Cardiac fibroblast (primary cell): ENCODE results near the gene DENND6A.

ENCODE experiments used
- DNase-seq, 2 donors: peaks; one replicate each; pipeline versions ENCODE4 v3.0.0 to v3.0.0-alpha.2; 2010; ENCODE audit warnings: low read depth in 2 of 2
- H3K4me3 ChIP-seq, 2 donors: replicated peaks in 1 of 2; 1 replicate in 1 of 2; 2 replicates in 1 of 2; pipeline ENCODE4 v1.5.1; 2011; ENCODE audit warnings: low read depth in 2 of 2, low read length in 2 of 2, mild to moderate bottlenecking in 2 of 2, moderate library complexity in 1 of 2
- CTCF ChIP-seq: IDR thresholded peaks from one replicate; pipeline ENCODE4 v1.5.1; 2011; ENCODE audit warnings: low read depth, mild to moderate bottlenecking, low read length, inconsistent platforms

Gene DENND6A

DNA sequence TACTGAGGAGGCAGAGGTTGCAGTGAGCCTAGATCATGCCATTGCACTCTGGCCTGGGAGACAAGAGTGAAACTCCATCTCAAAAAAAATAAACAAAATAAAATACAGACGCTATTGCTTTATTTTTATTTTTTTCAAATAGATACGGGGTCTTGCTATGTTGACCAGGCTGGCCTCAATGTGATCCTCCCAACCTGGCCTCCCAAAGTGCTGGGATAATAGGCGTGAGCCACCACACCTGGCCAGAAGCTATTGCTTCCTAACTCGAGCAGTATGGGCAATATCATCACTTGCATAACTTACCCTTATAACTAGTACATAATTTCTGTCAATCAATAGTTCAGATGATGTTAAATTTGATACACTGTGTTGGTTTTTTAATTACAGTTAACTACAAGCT lies 98.7 kb downstream of the DENND6A start:
- H3K4me3 ChIP-seq, result peak overlapping the region in 1 of 2 donors; percentile 100
- TF ChIP-seq CTCF, result no peak
- no peak for DNase-seq

- no peak for TF ChIP-seq CTCF
- H3K4me3 ChIP-seq, result no peak overlapping the region
- DNase-seq, result no peak
Observed at GRCh38 chr3:57592306-57592705, 100.6 kb downstream of the DENND6A start.

GRCh38 chr3:57587905-57588304 lies 105.0 kb downstream of the DENND6A start:
- DNase-seq, result no peak
- H3K4me3 ChIP-seq, result no peak overlapping the region
- TF ChIP-seq CTCF, result no peak

DNA sequence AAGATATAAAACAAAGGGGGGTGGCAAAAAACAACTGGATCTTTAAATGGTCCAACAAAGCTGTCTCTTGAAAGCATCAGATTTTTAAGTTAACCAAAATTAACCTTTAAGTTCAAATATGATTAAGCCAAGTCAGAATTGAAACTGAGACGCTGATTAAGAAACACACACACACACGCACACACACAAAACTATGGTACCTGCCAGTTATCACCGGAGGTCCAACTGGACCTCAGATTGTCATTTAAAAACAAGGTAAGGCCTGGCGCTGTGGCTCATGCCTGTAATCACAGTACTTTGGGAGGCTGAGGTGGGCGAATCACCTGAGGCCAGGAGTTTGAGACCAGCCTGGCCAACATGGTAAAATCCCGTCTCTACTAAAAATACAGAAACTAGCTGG lies 106.1 kb downstream of the DENND6A start:
- DNase-seq, result no peak
- H3K4me3 ChIP-seq, result no peak overlapping the region
- no peak for TF ChIP-seq CTCF

DNA sequence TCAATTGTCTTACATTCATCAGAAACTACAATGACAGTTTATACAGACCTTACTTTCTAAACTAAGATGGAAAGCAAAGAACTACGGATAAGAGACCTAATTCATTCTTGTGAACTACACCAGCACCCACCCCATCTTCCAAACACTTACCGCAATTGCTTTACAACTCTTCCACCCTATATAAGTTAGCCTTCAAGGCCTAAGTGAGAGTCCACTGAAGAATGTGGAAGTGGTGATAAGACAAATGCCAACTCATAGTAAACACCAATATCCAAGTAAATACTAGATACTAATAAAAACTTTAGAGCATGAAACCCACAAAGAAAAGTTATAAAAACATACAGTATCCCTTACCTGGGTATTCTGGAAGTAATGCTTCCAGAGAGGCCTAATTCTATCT lies 109.3 kb downstream of the DENND6A start:
- H3K4me3 ChIP-seq, result no peak overlapping the region
- DNase-seq, result no peak
- no peak for TF ChIP-seq CTCF

- DNase-seq, result no peak
- no peak for TF ChIP-seq CTCF
- no peak overlapping the region for H3K4me3 ChIP-seq
Observed at GRCh38 chr3:57582474-57583168, 110.3 kb downstream of the DENND6A start.

GRCh38 chr3:57577801-57578200 lies 115.1 kb downstream of the DENND6A start:
- no peak overlapping the region for H3K4me3 ChIP-seq
- TF ChIP-seq CTCF, result no peak
- DNase-seq, result no peak
